DND-41 (cell line): ENCODE results near the gene ATP6V0D1.

Experiments used
- ATAC-seq: fragments of 200-7000 bp; cut with Tn5 transposase; 3 replicates; pipeline ENCODE4 v1.9.1; 2021; ENCODE audit warnings: low read depth; ENCODE audit not compliant: insufficient read depth
- DNase-seq: peaks from one replicate; pipeline ENCODE4 v3.0.0-alpha.2; 2020
- H2AFZ ChIP-seq: 2 replicates; pipeline ENCODE4 v1.6.0; 2012; ENCODE audit warnings: low read depth, low read length
- H3K27ac ChIP-seq: 2 replicates; pipeline ENCODE4 v1.5.1; 2012; ENCODE audit warnings: low read length, inconsistent platforms
- H3K27me3 ChIP-seq: fragments of 200-600 bp; sonication (generic); 2 replicates; pipeline ENCODE4 v1.6.0; 2012; ENCODE audit warnings: low read length, mild to moderate bottlenecking, inconsistent platforms; ENCODE audit not compliant: insufficient read depth, poor library complexity
- H3K36me3 ChIP-seq: 2 replicates; pipeline ENCODE4 v1.5.1; 2012; ENCODE audit warnings: low read length, inconsistent platforms; ENCODE audit not compliant: insufficient read depth
- H3K4me1 ChIP-seq: 2 replicates; pipeline ENCODE4 v1.5.1; 2012; ENCODE audit warnings: mild to moderate bottlenecking, low read length; ENCODE audit not compliant: insufficient read depth
- H3K4me2 ChIP-seq: 2 replicates; pipeline ENCODE4 v1.6.0; 2012; ENCODE audit warnings: mild to moderate bottlenecking, moderate library complexity, low read length, inconsistent platforms; ENCODE audit not compliant: insufficient read depth
- H3K4me3 ChIP-seq, 2 experiments: fragments of 200-600 bp in 1 of 2; shearing (Covaris generic) in 1 of 2; 2 replicates each; pipeline ENCODE4 v1.5.1; 2012 to 2016; ENCODE audit warnings: inconsistent platforms in 2 of 2, low read length in 2 of 2, mild to moderate bottlenecking in 2 of 2, low read depth in 1 of 2, moderate library complexity in 1 of 2
- H3K79me2 ChIP-seq: 2 replicates; pipeline ENCODE4 v1.6.0; 2012; ENCODE audit warnings: low read length, inconsistent platforms; ENCODE audit not compliant: insufficient read depth
- H3K9ac ChIP-seq: 2 replicates; pipeline ENCODE4 v1.6.0; 2012; ENCODE audit warnings: low read depth, mild to moderate bottlenecking, inconsistent platforms, low read length, moderate library complexity
- H3K9me3 ChIP-seq: 2 replicates; pipeline ENCODE4 v1.5.1; 2012; ENCODE audit warnings: low read length, moderate library complexity, mild to moderate bottlenecking, inconsistent platforms; ENCODE audit not compliant: insufficient read depth, severe bottlenecking
- H4K20me1 ChIP-seq: 2 replicates; pipeline ENCODE4 v1.6.0; 2012; ENCODE audit warnings: low read length; ENCODE audit not compliant: insufficient read depth
- EZH2 ChIP-seq: IDR thresholded peaks from 3 replicates; pipeline ENCODE4 v1.6.1; 2012; ENCODE audit warnings: borderline replicate concordance, low read depth, mild to moderate bottlenecking, moderate library complexity, low read length, inconsistent platforms; ENCODE audit not compliant: severe bottlenecking
- TF ChIP-seq, protein P1 (sequence below): IDR thresholded peaks from 2 replicates; pipeline ENCODE4 v1.5.1; 2012; ENCODE audit warnings: borderline replicate concordance, low read length, moderate library complexity, mild to moderate bottlenecking; ENCODE audit not compliant: poor library complexity, severe bottlenecking; ENCODE audit errors: extremely low read depth

ATP6V0D1 gene

DNA sequence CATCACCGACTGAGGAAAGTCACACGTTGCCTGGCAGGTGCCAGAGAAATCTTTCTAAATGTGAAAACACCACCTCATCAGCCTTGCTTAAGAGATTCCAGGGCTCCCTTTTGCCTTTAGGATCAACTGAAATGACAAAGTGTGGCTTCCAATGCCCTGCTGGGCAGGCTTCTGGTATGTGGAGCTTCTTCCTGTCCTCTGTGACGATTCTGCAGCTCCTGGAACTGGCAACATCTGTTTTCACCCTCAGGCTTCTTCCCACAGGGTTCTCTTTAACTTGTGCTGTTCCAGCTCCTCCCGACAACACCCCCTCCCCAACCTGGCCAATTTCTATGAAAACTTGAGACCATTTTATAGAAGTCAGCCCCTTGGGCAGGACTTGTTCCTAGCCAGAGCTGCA, 59.9 kb downstream of the ATP6V0D1 start:
- no peak overlapping the region for H3K4me3 ChIP-seq
- DNase-seq (no peak), ATAC-seq (no peak)
- no peaks in the 10 kb centered on the region for H3K9me3 ChIP-seq
- H2AFZ ChIP-seq, result no peak overlapping the region
- no peaks in the 10 kb centered on the region for H3K4me1 ChIP-seq
- no peak overlapping the region for H3K9ac ChIP-seq
- no peak overlapping the region for H3K27ac ChIP-seq
- H3K79me2 ChIP-seq, result no peaks in the 10 kb centered on the region
- no peaks in the 10 kb centered on the region for H3K27me3 ChIP-seq
- H4K20me1 ChIP-seq, result no peaks in the 10 kb centered on the region
- no peaks in the 10 kb centered on the region for H3K36me3 ChIP-seq
- H3K4me2 ChIP-seq, result no peak overlapping the region
- TF ChIP-seq, protein P1, sequence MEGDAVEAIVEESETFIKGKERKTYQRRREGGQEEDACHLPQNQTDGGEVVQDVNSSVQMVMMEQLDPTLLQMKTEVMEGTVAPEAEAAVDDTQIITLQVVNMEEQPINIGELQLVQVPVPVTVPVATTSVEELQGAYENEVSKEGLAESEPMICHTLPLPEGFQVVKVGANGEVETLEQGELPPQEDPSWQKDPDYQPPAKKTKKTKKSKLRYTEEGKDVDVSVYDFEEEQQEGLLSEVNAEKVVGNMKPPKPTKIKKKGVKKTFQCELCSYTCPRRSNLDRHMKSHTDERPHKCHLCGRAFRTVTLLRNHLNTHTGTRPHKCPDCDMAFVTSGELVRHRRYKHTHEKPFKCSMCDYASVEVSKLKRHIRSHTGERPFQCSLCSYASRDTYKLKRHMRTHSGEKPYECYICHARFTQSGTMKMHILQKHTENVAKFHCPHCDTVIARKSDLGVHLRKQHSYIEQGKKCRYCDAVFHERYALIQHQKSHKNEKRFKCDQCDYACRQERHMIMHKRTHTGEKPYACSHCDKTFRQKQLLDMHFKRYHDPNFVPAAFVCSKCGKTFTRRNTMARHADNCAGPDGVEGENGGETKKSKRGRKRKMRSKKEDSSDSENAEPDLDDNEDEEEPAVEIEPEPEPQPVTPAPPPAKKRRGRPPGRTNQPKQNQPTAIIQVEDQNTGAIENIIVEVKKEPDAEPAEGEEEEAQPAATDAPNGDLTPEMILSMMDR, result no peak
- TF ChIP-seq EZH2, result no peak

DNA sequence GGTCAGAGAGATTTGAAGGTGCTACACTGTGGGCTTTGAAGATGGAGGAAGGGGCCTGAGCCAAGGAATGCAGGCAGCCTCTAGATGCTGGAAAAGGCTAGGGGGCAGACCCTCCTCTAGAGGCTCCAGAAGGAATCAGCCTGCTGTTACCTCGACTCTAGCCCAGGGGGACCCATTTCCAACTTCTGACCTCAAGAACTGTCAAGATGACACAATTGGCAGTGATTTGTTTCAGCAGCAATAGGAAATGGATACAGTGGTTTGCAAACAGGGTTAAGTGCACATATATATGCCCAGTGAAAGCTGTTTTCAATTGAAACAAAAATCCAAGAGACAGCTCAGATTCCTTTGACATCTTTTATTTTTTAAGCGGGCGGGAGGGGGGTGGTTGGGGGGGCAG, 61.0 kb downstream of the ATP6V0D1 start:
- ATAC-seq (no peak), DNase-seq (no peak)
- no peak overlapping the region for H3K27ac ChIP-seq
- no peaks in the 10 kb centered on the region for H3K27me3 ChIP-seq
- TF ChIP-seq, protein P1, result no peak
- TF ChIP-seq EZH2, result no peak
- no peaks in the 10 kb centered on the region for H3K4me1 ChIP-seq
- no peaks in the 10 kb centered on the region for H3K79me2 ChIP-seq
- no peaks in the 10 kb centered on the region for H3K9me3 ChIP-seq
- H4K20me1 ChIP-seq, result no peaks in the 10 kb centered on the region
- H3K9ac ChIP-seq, result no peak overlapping the region
- H3K4me3 ChIP-seq, result no peak overlapping the region
- H2AFZ ChIP-seq, result no peak overlapping the region
- no peak overlapping the region for H3K4me2 ChIP-seq
- no peaks in the 10 kb centered on the region for H3K36me3 ChIP-seq

DNA sequence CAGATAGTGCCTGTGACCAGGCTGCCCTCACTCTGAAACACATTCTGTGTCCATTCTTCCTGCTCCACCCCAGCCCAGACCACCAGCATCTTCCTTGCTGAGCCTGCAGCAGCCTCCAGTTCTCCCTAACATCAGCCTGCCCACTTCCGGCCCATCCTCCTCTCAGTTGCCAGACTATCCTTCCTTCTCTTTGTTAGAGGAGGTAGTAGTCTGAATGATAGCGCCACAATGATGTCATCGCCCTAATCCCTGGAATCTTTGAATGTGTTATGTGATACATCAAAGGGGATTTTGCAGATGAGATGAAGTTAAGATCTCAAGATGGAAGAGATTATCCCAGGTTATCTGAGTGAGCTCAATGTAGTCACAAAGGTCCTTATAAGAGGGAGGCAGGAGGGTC, 61.5 kb downstream of the ATP6V0D1 start:
- H3K36me3 ChIP-seq, result no peaks in the 10 kb centered on the region
- no peak overlapping the region for H2AFZ ChIP-seq
- H3K27me3 ChIP-seq, result no peaks in the 10 kb centered on the region
- no peak overlapping the region for H3K9ac ChIP-seq
- ATAC-seq (no peak), DNase-seq (no peak)
- H3K79me2 ChIP-seq, result no peaks in the 10 kb centered on the region
- TF ChIP-seq EZH2, result no peak
- H3K9me3 ChIP-seq, result no peaks in the 10 kb centered on the region
- no peaks in the 10 kb centered on the region for H4K20me1 ChIP-seq
- no peak overlapping the region for H3K4me3 ChIP-seq
- H3K4me1 ChIP-seq, result no peaks in the 10 kb centered on the region
- H3K27ac ChIP-seq, result no peak overlapping the region
- no peak overlapping the region for H3K4me2 ChIP-seq

DNA sequence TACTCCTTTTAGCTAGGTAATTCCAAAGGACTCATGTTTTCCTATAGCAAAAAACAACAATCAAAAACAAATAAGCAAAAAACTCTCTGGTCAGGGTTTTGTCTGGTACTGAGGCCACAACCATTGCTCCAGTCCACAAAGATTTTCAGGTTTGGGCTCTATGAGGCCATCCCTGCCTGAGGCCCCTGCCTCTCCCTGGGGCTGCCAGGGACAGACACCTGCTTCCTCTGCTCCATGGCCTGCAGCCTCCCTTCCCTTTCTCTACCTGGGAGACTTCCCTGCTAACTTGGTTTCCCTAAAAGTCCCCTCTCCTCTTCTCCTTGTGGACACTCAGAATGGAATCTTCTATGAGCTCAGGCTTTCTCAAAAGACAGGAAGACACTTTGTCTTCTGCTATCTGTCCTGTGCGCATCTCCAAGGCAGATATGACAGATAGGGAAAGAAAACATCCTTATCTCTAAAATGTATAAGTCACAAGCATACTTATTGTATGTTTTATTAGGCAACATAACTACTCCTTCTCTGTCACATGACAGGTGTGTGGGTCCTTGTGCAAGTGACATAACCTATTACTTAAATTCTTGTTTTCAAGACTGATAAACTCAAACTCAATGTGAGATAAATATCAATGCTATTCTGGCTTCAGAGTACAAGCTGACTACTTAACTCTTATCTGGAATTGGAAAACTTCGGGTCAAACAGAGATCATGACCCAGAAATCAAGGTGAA, 63.5 kb downstream of the ATP6V0D1 start:
- Histone ChIP-seq H3K4me2 (no peak overlapping the region), H3K79me2 (no peaks in the 10 kb centered on the region), H4K20me1 (no peaks in the 10 kb centered on the region), H3K4me3 (no peak overlapping the region), H3K36me3 (no peaks in the 10 kb centered on the region), H3K4me1 (no peaks in the 10 kb centered on the region), H3K27me3 (peaks cover 4% of the 10 kb centered on the region), H3K9ac (no peak overlapping the region), H2AFZ (no peak overlapping the region), H3K9me3 (no peaks in the 10 kb centered on the region), H3K27ac (no peak overlapping the region)
- DNase-seq (no peak), ATAC-seq (no peak)
- TF ChIP-seq EZH2, result no peak
